ENCODE results near the gene USP7. TPM values are rescaled to one million over a fixed set of nuclear protein-coding genes. Genes with fewer than 3 reads are reported as not detected.

Gene USP7
- total RNA-seq, 4 donors from 2014 or later: 58.8 to 94.3 (median 82.4) TPM

- TF ChIP-seq CTCF (IDR thresholded peaks at IDR 0.05): no peak
- TF ChIP-seq POLR2A (IDR thresholded peaks at IDR 0.05): no peak
- TF ChIP-seq EP300 (IDR thresholded peaks at IDR 0.05): no peak
- TF ChIP-seq POLR2AphosphoS5 (IDR thresholded peaks at IDR 0.05): no peak
- ATAC-seq: no peak
- no peaks in the 10 kb centered on the region for H3K27me3 ChIP-seq
- peaks cover 0 to 28% (median 4%) of the 10 kb centered on the region in 3 donors for H3K4me1 ChIP-seq
- H3K9me3 ChIP-seq: no peaks in the 10 kb centered on the region
- 77 to 80% methylated on average over 2 to 3 of the region's 9 CpGs for WGBS, 2 donors (ENCODE audit: low coverage in 1 of 2)
- H3K4me3 ChIP-seq: no peak overlapping the region
- peak overlapping the region in 1 of 4 donors; percentile 31 for H3K27ac ChIP-seq
- peaks cover 0 to 92% of the 10 kb centered on the region in 2 donors for H3K36me3 ChIP-seq
Measured at GRCh38 chr16:8854298-8854948, 109.3 kb downstream of the USP7 start.

- TF ChIP-seq CTCF (IDR thresholded peaks at IDR 0.05) (no peak), EP300 (IDR thresholded peaks at IDR 0.05) (no peak), POLR2A (IDR thresholded peaks at IDR 0.05) (no peak), POLR2AphosphoS5 (IDR thresholded peaks at IDR 0.05) (no peak)
- peaks cover 0 to 24% (median 0%) of the 10 kb centered on the region in 3 donors for H3K4me1 ChIP-seq
Measured at GRCh38 chr16:8853611-8854010, 110.1 kb downstream of the USP7 start.

GRCh38 chr16:8853150-8853549, 110.6 kb downstream of the USP7 start:
- ATAC-seq: no peak
- Histone ChIP-seq H3K27me3 (no peaks in the 10 kb centered on the region), H3K36me3 (peaks cover 0 to 93% of the 10 kb centered on the region in 2 donors), H3K27ac (peak overlapping the region in 3 of 4 donors; percentile 12 to 37 (median 24)), H3K9me3 (no peaks in the 10 kb centered on the region), H3K4me1 (peaks cover 0 to 19% (median 0%) of the 10 kb centered on the region in 3 donors), H3K4me3 (no peak overlapping the region)
- 71 to 80% methylated on average over 4 to 5 of the region's 7 CpGs for WGBS, 2 donors (ENCODE audit: low coverage in 1 of 2)
- no peak for TF ChIP-seq EP300 (IDR thresholded peaks at IDR 0.05)

More at GRCh38 chr16:8853611-8854010, 110.1 kb downstream of the USP7 start:
- Histone ChIP-seq H3K4me3 (no peak overlapping the region), H3K36me3 (peaks cover 0 to 93% of the 10 kb centered on the region in 2 donors), H3K9me3 (no peaks in the 10 kb centered on the region), H3K27me3 (no peaks in the 10 kb centered on the region), H3K27ac (peak overlapping the region in 2 of 4 donors; percentile 12 to 24)
- no peak for ATAC-seq
- 91% methylated on average over 7 of the region's 7 CpGs; no CpG with 5 or more reads in 1 of the 2 donors for WGBS, 2 donors (ENCODE audit: low coverage in 1 of 2)

GRCh38 chr16:8852534-8852933, 111.2 kb downstream of the USP7 start:
- TF ChIP-seq EP300 (IDR thresholded peaks at IDR 0.05) (no peak), POLR2AphosphoS5 (IDR thresholded peaks at IDR 0.05) (no peak), CTCF (IDR thresholded peaks at IDR 0.05) (no peak), POLR2A (IDR thresholded peaks at IDR 0.05) (no peak)
- WGBS, 2 donors (ENCODE audit: low coverage in 1 of 2): 68 to 74% methylated on average over 3 to 8 of the region's 8 CpGs
- H3K36me3 ChIP-seq: peaks cover 0 to 93% of the 10 kb centered on the region in 2 donors
- H3K27me3 ChIP-seq: no peaks in the 10 kb centered on the region
- peak overlapping the region in 3 of 4 donors; percentile 12 to 37 (median 24) for H3K27ac ChIP-seq
- H3K4me3 ChIP-seq: no peak overlapping the region
- no peaks in the 10 kb centered on the region for H3K9me3 ChIP-seq
- ATAC-seq: no peak
- H3K4me1 ChIP-seq: peaks cover 0 to 17% (median 0%) of the 10 kb centered on the region in 3 donors

GRCh38 chr16:8851761-8852403, 111.8 kb downstream of the USP7 start:
- no peaks in the 10 kb centered on the region for H3K27me3 ChIP-seq
- H3K27ac ChIP-seq: peak overlapping the region in 2 of 4 donors; percentile 29 to 43
- no peak overlapping the region for H3K4me3 ChIP-seq
- no peak for ATAC-seq
- peaks cover 0 to 94% of the 10 kb centered on the region in 2 donors for H3K36me3 ChIP-seq
- 74 to 100% methylated on average over 2 to 3 of the region's 8 CpGs for WGBS, 2 donors (ENCODE audit: low coverage in 1 of 2)
- TF ChIP-seq EP300 (IDR thresholded peaks at IDR 0.05) (no peak), POLR2AphosphoS5 (IDR thresholded peaks at IDR 0.05) (no peak), POLR2A (IDR thresholded peaks at IDR 0.05) (no peak), CTCF (IDR thresholded peaks at IDR 0.05) (no peak)
- peaks cover 0 to 17% (median 0%) of the 10 kb centered on the region in 3 donors for H3K4me1 ChIP-seq
- H3K9me3 ChIP-seq: no peaks in the 10 kb centered on the region

Measured in gastroesophageal sphincter (tissue), 4 donors.